ENCODE results near the gene GTF3C1. TPM values are rescaled to one million over a fixed set of nuclear protein-coding genes. Genes with fewer than 3 reads are reported as not detected.
A peak's percentile ranks its signal among the peaks of the same experiment; 100 is the strongest.

The GTF3C1 gene
- total and polyA plus RNA-seq, 2 of the 13 experiments (the other 11 are each of a cell fraction or from before 2014, with no cell fraction given): 29.2 to 72.7 TPM

DNA sequence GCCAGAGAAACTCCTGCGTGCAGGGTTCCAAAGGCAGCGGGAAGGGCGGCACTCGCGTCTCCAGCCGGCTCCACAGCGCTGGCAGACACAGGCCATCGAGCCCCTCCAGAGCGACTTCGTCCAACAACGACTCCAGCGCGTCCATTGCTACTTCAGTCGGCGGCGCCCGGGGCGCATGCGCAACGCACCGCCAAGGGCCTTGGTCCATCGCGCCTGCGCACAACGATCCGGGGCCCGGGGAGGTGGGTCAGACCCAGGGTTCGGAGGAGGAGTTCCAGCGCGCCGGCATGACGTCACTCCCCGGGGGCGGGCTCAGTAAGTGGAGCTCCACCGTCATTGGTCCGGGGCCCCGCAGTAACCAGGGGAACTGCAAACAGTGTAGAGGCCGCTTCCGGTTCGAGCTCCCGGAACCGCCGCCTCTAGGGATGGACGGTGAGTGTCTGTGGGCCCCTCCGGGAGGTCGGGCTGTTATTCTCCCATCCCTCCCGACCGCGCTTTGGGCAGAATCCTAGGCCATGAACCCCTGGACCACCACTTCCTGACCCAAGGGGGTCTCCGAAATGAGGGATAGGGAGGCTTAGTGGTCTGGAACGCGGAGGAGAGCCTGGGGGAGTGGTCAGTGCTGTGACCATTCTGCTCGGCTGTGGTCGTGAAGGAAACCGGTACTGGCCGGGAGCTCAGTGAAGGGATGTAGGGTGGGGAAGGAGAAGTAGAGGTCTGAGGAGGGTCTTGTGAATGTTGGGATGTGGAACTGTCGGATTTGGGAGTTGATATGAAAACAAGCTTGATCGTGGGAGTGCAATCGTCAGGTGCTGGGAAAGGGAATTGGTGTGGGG, at the start of gene GTF3C1, which contains the start of gene KATNIP (continued):
- TF ChIP-seq, protein P1, sequence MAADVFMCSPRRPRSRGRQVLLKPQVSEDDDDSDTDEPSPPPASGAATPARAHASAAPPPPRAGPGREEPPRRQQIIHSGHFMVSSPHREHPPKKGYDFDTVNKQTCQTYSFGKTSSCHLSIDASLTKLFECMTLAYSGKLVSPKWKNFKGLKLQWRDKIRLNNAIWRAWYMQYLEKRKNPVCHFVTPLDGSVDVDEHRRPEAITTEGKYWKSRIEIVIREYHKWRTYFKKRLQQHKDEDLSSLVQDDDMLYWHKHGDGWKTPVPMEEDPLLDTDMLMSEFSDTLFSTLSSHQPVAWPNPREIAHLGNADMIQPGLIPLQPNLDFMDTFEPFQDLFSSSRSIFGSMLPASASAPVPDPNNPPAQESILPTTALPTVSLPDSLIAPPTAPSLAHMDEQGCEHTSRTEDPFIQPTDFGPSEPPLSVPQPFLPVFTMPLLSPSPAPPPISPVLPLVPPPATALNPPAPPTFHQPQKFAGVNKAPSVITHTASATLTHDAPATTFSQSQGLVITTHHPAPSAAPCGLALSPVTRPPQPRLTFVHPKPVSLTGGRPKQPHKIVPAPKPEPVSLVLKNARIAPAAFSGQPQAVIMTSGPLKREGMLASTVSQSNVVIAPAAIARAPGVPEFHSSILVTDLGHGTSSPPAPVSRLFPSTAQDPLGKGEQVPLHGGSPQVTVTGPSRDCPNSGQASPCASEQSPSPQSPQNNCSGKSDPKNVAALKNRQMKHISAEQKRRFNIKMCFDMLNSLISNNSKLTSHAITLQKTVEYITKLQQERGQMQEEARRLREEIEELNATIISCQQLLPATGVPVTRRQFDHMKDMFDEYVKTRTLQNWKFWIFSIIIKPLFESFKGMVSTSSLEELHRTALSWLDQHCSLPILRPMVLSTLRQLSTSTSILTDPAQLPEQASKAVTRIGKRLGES (CRISPR knock-in tag; IDR thresholded peaks at IDR 0.05; ENCODE audit: borderline replicate concordance): no peak
- TF ChIP-seq TCF7L2 (IDR thresholded peaks at IDR 0.05; ENCODE audit: low read depth, low read length) (no peak), ELF1 (CRISPR knock-in tag; IDR thresholded peaks at IDR 0.05) (peak; percentile 96), ZFP1 (CRISPR knock-in tag; IDR thresholded peaks at IDR 0.05) (0 out of 2 replicates have a peak, but pooled peaks have one; percentile 17), ZNF253 (CRISPR knock-in tag; IDR thresholded peaks at IDR 0.05; ENCODE audit: borderline replicate concordance) (no peak), AHR (CRISPR knock-in tag; IDR thresholded peaks at IDR 0.05) (peak; percentile 24; the same call in 1 of the 2 replicates), ZSCAN20 (CRISPR knock-in tag; IDR thresholded peaks at IDR 0.05; ENCODE audit: borderline replicate concordance) (0 out of 2 replicates have a peak, but pooled peaks have one; percentile 51), ZNF143 (CRISPR knock-in tag; IDR thresholded peaks at IDR 0.05) (peak; percentile 57), NR2F2 (IDR thresholded peaks at IDR 0.05; ENCODE audit: borderline replicate concordance, low read depth) (peak; percentile 50; the same call in 1 of the 2 replicates), TSC22D2 (CRISPR knock-in tag; IDR thresholded peaks at IDR 0.05; ENCODE audit: borderline replicate concordance) (peak; percentile 23; the same call in 1 of the 2 replicates), EP300 (IDR thresholded peaks at IDR 0.05; ENCODE audit: low read depth in 2 of 2, low read length in 2 of 2) (no peak), EP300 (CRISPR knock-in tag; IDR thresholded peaks at IDR 0.05; ENCODE audit: borderline replicate concordance) (no peak), MAZ (IDR thresholded peaks at IDR 0.05; ENCODE audit: borderline replicate concordance, low read depth, low read length) (peak; percentile 55; the same call in 1 of the 2 replicates), MAZ (CRISPR knock-in tag; IDR thresholded peaks at IDR 0.05; ENCODE audit: low read depth) (peak; percentile 68; the same call in 1 of the 2 replicates), CHD2 (IDR thresholded peaks at IDR 0.05; ENCODE audit: low read depth, low read length) (no peak), NFKBIZ (CRISPR knock-in tag; IDR thresholded peaks at IDR 0.05) (peak; percentile 17; the same call in 1 of the 2 replicates), HNRNPLL (IDR thresholded peaks at IDR 0.05; ENCODE audit: low read depth, low read length, poor library complexity, severe bottlenecking) (peak; percentile 86), TBL1XR1 (IDR thresholded peaks at IDR 0.05; ENCODE audit: borderline replicate concordance, low read length, partially characterized antibody) (peak; percentile 78)
- TF ChIP-seq, protein P2, sequence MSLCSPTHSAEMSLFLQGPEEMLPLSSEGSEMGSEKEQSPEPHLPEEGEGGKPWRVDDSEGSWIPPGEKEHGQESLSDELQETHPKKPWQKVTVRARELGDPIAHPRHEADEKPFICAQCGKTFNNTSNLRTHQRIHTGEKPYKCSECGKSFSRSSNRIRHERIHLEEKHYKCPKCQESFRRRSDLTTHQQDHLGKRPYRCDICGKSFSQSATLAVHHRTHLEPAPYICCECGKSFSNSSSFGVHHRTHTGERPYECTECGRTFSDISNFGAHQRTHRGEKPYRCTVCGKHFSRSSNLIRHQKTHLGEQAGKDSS (CRISPR knock-in tag; IDR thresholded peaks at IDR 0.05; ENCODE audit: borderline replicate concordance, low read depth): 0 out of 2 replicates have a peak, but pooled peaks have one; percentile 36
- TF ChIP-seq, protein P3, sequence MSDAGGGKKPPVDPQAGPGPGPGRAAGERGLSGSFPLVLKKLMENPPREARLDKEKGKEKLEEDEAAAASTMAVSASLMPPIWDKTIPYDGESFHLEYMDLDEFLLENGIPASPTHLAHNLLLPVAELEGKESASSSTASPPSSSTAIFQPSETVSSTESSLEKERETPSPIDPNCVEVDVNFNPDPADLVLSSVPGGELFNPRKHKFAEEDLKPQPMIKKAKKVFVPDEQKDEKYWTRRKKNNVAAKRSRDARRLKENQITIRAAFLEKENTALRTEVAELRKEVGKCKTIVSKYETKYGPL (CRISPR knock-in tag; IDR thresholded peaks at IDR 0.05): peak; percentile 48; the same call in 1 of the 2 replicates
- TF ChIP-seq, protein P4, sequence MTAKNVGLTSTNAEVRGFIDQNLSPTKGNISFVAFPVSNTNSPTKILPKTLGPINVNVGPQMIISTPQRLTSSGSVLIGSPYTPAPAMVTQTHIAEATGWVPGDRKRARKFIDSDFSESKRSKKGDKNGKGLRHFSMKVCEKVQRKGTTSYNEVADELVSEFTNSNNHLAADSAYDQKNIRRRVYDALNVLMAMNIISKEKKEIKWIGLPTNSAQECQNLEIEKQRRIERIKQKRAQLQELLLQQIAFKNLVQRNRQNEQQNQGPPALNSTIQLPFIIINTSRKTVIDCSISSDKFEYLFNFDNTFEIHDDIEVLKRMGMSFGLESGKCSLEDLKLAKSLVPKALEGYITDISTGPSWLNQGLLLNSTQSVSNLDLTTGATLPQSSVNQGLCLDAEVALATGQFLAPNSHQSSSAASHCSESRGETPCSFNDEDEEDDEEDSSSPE (CRISPR knock-in tag; IDR thresholded peaks at IDR 0.05): peak; percentile 71; the same call in 1 of the 2 replicates
- TF ChIP-seq, protein P5, sequence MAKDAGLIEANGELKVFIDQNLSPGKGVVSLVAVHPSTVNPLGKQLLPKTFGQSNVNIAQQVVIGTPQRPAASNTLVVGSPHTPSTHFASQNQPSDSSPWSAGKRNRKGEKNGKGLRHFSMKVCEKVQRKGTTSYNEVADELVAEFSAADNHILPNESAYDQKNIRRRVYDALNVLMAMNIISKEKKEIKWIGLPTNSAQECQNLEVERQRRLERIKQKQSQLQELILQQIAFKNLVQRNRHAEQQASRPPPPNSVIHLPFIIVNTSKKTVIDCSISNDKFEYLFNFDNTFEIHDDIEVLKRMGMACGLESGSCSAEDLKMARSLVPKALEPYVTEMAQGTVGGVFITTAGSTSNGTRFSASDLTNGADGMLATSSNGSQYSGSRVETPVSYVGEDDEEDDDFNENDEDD (CRISPR knock-in tag; IDR thresholded peaks at IDR 0.05; ENCODE audit: borderline replicate concordance): peak; percentile 56; the same call in 1 of the 2 replicates

Measured in HepG2 (cell line).